Upper lobe of left lung (tissue), 6 donors: ENCODE data around the gene GPC2. TPM values are rescaled to one million over a fixed set of nuclear protein-coding genes. Genes with fewer than 3 reads are reported as not detected.
"Not testable (repeated sequence)": the region's sequence is repeated elsewhere in the genome, so short reads cannot be mapped to it uniquely, and the experiment has no call there.

ENCODE experiments used
- ATAC-seq, 2 donors: fragments of 200-7000 bp; cut with Tn5 transposase; one replicate each; pipeline ENCODE4 v1.9.1; 2022; ENCODE audit warnings: mild to moderate bottlenecking in 2 of 2, moderate library complexity in 2 of 2; ENCODE audit not compliant: low FRiP score in 2 of 2
- DNase-seq, 2 donors: peaks; one replicate each; pipeline ENCODE4 v3.0.0-alpha.2; 2019 to 2020
- H3K27ac ChIP-seq, 4 donors: fragments of 200-600 bp; sonication (generic); one replicate each; pipeline ENCODE4 v1.5.1; 2016 to 2019
- H3K27me3 ChIP-seq, 4 donors: fragments of 200-600 bp; sonication (generic); one replicate each; pipeline ENCODE4 v1.5.1; 2017 to 2019
- H3K36me3 ChIP-seq, 4 donors: fragments of 200-600 bp; sonication (generic); one replicate each; pipeline ENCODE4 v1.5.1; 2016 to 2019
- H3K4me1 ChIP-seq, 4 donors: fragments of 200-600 bp; sonication (generic); one replicate each; pipeline ENCODE4 v1.5.1; 2018 to 2019
- H3K4me3 ChIP-seq, 4 donors: fragments of 200-600 bp; sonication (generic); one replicate each; pipeline ENCODE4 v1.5.1; 2017 to 2019; ENCODE audit warnings: mild to moderate bottlenecking in 2 of 4, moderate library complexity in 1 of 4
- H3K9me3 ChIP-seq, 4 donors: fragments of 200-600 bp; sonication (generic); one replicate each; pipeline ENCODE4 v1.5.1; 2018 to 2019
- EP300 ChIP-seq, 4 donors: sonication (generic); formaldehyde crosslinking; IDR thresholded peaks; one replicate each; pipeline ENCODE4 v1.5.1; 2017; ENCODE audit warnings: antibody characterized with exemption in 4 of 4, control low read depth in 2 of 4
- POLR2A ChIP-seq, 4 donors: fragments of 450-650 bp; IDR thresholded peaks; one replicate each; pipeline ENCODE4 v1.5.1; 2016 to 2017; ENCODE audit warnings: antibody characterized with exemption in 4 of 4, mild to moderate bottlenecking in 2 of 4
- POLR2AphosphoS5 ChIP-seq, 2 donors: sonication (generic); formaldehyde crosslinking; IDR thresholded peaks; one replicate each; pipeline ENCODE4 v1.5.1; 2017; ENCODE audit warnings: antibody characterized with exemption in 2 of 2
- WGBS, 2 donors: methylation state at CpG; one replicate each; pipeline ENCODE4 v1.1.5; 2017 to 2018; 5-methylcytosine and 5-hydroxymethylcytosine counted together
- total RNA-seq, 6 donors: library from RNA; depleted of rRNA in 4 of 6; stranded (reverse); fragments of >200 nt in 4 of 6; gene quantifications; one replicate each; pipeline versions ENCODE4 v1.1.0 to v1.2.1, GENCODE V29; 2016 to 2021
- TF ChIP-seq, protein P1 (sequence below), 6 experiments: fragments of 450-650 bp in 4 of 6; fragments of 200-600 bp in 2 of 6; sonication (generic) in 2 of 6; IDR thresholded peaks; one replicate each; pipeline ENCODE4 v1.5.1; 2016 to 2019; ENCODE audit warnings: antibody characterized with exemption in 6 of 6
- donor health status: DM: no; HTN: no; CAD: no; lungs with moderate emphysema.
- donor health status: DM: no; HTN: yes; CAD: no; lungs with severe emphysema.

GPC2 gene
- total RNA-seq, 6 donors from 2014 or later = 0.20 to 25.1 (median 0.96) TPM

- ATAC-seq (no peak), DNase-seq (no peak)
- Histone ChIP-seq H3K4me3 (no peak overlapping the region), H3K4me1 (no peaks in the 10 kb centered on the region), H3K27ac (no peak overlapping the region), H3K27me3 (no peaks in the 10 kb centered on the region), H3K36me3 (no peaks in the 10 kb centered on the region), H3K9me3 (no peaks in the 10 kb centered on the region)
- TF ChIP-seq, protein P1, sequence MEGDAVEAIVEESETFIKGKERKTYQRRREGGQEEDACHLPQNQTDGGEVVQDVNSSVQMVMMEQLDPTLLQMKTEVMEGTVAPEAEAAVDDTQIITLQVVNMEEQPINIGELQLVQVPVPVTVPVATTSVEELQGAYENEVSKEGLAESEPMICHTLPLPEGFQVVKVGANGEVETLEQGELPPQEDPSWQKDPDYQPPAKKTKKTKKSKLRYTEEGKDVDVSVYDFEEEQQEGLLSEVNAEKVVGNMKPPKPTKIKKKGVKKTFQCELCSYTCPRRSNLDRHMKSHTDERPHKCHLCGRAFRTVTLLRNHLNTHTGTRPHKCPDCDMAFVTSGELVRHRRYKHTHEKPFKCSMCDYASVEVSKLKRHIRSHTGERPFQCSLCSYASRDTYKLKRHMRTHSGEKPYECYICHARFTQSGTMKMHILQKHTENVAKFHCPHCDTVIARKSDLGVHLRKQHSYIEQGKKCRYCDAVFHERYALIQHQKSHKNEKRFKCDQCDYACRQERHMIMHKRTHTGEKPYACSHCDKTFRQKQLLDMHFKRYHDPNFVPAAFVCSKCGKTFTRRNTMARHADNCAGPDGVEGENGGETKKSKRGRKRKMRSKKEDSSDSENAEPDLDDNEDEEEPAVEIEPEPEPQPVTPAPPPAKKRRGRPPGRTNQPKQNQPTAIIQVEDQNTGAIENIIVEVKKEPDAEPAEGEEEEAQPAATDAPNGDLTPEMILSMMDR (IDR thresholded peaks at IDR 0.05) = no peak
- TF ChIP-seq POLR2A (IDR thresholded peaks at IDR 0.05) (no peak), POLR2AphosphoS5 (IDR thresholded peaks at IDR 0.05) (no peak), EP300 (IDR thresholded peaks at IDR 0.05) (no peak)
- WGBS, 2 donors = 66 to 77% methylated on average over 3 of the region's 3 CpGs
These were observed 11.9 kb upstream of the GPC2 start for GRCh38 chr7:100189061-100189460.

DNA sequence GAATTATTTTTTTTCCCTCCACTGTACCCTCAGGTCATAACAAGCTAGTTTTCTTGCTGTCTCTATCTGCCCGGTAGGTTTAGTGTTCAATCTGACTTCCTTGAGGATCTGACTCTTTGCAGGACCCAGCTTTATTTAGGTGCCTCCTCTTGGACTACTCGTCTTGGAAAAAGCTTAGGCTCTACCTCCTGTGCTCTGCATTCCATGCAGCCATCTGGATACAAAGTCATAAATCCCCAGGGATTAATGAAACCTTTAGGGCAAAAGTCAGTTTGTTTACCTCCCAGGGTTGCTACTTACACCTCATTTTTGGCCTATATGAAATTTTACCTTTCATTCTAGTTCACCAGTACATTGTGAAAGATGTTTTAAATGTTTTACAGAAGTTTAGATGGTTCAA is 8.5 kb upstream of the GPC2 start:
- 83 to 85% methylated on average over 2 of the region's 2 CpGs for WGBS, 2 donors
- Histone ChIP-seq H3K4me3 (no peak overlapping the region), H3K4me1 (no peaks in the 10 kb centered on the region), H3K36me3 (no peaks in the 10 kb centered on the region), H3K9me3 (no peaks in the 10 kb centered on the region), H3K27me3 (no peaks in the 10 kb centered on the region), H3K27ac (no peak overlapping the region)
- no peak for DNase-seq
- TF ChIP-seq EP300 (IDR thresholded peaks at IDR 0.05) (no peak), POLR2A (IDR thresholded peaks at IDR 0.05) (no peak), POLR2AphosphoS5 (IDR thresholded peaks at IDR 0.05) (no peak)
- TF ChIP-seq, protein P1 (IDR thresholded peaks at IDR 0.05) = no peak
- ATAC-seq = no peak

GRCh38 chr7:100183090-100183489 is 5.9 kb upstream of the GPC2 start:
- not testable (repeated sequence) for H3K4me1 ChIP-seq, H3K27ac ChIP-seq, DNase-seq, H3K4me3 ChIP-seq, H3K36me3 ChIP-seq, ATAC-seq, H3K9me3 ChIP-seq, H3K27me3 ChIP-seq
- WGBS, 2 donors = 85 to 92% methylated on average over 6 of the region's 6 CpGs

DNA sequence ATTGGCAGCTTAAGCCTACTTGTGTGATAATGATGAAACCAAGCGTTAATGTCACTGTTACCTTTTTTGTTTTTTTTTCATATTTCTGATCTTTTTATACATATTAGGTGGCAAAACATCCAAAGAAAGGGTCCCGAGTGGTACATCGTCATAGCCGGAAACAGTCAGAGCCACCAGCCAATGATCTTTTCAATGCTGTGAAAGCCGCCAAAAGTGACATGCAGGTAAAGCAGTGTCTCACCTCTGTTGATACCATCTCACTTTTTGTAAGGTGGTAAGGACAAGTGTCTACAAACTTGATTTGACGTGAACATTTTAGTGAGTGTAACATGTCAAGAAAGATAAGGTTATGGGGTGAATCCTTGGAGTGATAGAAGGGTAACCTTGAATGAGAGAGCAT is 5.4 kb upstream of the GPC2 start:
- H3K36me3 ChIP-seq, DNase-seq, H3K27ac ChIP-seq, H3K27me3 ChIP-seq, H3K4me1 ChIP-seq, ATAC-seq, H3K9me3 ChIP-seq, H3K4me3 ChIP-seq: not testable (repeated sequence)
- WGBS, 2 donors = 82 to 83% methylated on average over 6 of the region's 6 CpGs

DNA sequence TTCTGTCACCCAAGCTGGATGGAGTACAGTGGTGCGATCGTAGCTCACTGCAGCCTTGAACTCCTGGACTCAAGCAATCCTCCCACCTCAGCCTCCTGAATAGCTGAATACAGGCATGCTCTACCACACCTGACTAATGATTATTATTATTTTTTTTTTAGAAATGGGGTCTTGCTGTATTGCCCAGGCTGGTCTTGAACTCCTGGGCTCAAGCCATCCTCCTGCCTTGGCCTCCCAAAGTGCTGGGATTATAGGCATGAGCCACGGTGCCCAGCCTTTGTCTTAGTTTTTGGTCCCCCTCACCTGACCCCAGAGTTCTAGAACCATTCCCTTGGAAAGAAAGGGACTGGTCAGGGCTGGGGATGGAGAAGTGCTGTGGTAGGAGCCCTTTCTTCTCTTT is 2.9 kb upstream of the GPC2 start:
- not testable (repeated sequence) for H3K27ac ChIP-seq, ATAC-seq, H3K4me3 ChIP-seq, H3K36me3 ChIP-seq, DNase-seq, H3K27me3 ChIP-seq, H3K9me3 ChIP-seq
- H3K4me1 ChIP-seq = peaks cover 9 to 14% (median 13%) of the 10 kb centered on the region in 4 donors
- 100% methylated on average over 3 of the region's 3 CpGs for WGBS, 2 donors

DNA sequence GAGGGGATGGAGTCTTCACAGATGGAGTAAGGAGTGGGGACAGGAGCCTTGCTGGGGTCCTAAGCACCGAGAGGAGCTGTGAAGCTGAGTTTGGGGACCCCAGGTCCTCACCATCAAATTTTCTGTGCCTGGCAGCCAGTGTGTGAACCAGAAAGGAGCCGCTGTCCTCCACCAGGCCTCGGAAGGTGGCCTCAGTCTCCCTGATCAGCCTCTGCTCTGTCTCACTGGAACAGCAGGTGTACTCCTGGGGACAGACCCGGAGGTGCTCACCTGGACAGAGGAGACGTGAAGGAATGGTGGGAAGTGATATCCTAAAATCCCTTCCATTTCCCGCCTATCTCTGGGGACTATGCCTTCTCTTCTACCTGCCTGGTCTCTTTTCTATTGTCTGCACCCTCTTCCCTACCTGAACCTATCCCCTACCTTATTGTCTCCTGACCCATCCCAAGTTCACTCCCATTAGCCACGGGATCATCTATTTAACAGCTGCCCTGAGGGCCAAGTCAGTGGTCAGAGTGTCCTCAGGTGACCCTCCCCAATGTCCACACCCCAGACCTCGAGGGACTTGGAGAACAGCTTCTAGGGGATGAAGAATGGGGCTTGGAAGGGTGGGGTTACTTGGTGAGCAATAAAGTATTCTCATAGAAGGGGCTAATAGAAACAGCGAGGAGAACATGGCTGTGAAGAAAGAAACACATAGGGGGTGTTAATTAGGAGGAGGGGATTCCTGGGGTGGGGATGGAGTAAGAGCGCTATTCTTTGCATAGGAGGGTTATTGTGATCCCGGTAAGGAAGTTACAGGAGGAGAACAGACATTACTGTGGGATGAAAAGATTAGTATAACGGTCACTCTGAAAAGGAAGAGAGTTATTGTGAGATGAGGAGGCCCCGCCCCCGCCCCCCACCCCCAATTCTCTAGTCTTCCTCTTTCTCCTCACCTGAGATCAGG is 811 bp downstream of the GPC2 start:
- TF ChIP-seq EP300 (IDR thresholded peaks at IDR 0.05) (no peak), POLR2A (IDR thresholded peaks at IDR 0.05) (no peak), POLR2AphosphoS5 (IDR thresholded peaks at IDR 0.05) (no peak)
- TF ChIP-seq, protein P1 (IDR thresholded peaks at IDR 0.05) = no peak
- ATAC-seq (no peak), DNase-seq (no peak)
- Histone ChIP-seq H3K9me3 (no peaks in the 10 kb centered on the region), H3K36me3 (no peaks in the 10 kb centered on the region), H3K4me3 (peak overlapping the region; percentile 38 to 58 (median 42)), H3K27me3 (peaks cover 0 to 7% (median 6%) of the 10 kb centered on the region in 4 donors), H3K27ac (no peak overlapping the region), H3K4me1 (peaks cover 13 to 20% (median 20%) of the 10 kb centered on the region in 4 donors)
- WGBS, 2 donors = 53 to 57% methylated on average over 14 of the region's 14 CpGs
